ENCODE data around the gene CA9.

The CA9 gene

GRCh38 chr9:35675204-35675603 lies 1.5 kb downstream of the CA9 start:
- H3K4me3 ChIP-seq (ENCODE audit: low read depth, low read length) = peak overlapping the region; percentile 61

DNA sequence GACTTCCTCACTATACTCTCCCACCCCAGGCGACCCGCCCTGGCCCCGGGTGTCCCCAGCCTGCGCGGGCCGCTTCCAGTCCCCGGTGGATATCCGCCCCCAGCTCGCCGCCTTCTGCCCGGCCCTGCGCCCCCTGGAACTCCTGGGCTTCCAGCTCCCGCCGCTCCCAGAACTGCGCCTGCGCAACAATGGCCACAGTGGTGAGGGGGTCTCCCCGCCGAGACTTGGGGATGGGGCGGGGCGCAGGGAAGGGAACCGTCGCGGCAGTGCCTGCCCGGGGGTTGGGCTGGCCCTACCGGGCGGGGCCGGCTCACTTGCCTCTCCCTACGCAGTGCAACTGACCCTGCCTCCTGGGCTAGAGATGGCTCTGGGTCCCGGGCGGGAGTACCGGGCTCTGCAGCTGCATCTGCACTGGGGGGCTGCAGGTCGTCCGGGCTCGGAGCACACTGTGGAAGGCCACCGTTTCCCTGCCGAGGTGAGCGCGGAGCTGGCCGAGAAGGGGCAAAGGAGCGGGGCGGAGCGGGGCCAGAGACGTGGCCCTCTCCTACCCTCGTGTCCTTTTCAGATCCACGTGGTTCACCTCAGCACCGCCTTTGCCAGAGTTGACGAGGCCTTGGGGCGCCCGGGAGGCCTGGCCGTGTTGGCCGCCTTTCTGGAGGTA lies 2.1 kb downstream of the CA9 start:
- peak overlapping the region; percentile 61 for H3K4me3 ChIP-seq (ENCODE audit: low read depth, low read length)

DNA sequence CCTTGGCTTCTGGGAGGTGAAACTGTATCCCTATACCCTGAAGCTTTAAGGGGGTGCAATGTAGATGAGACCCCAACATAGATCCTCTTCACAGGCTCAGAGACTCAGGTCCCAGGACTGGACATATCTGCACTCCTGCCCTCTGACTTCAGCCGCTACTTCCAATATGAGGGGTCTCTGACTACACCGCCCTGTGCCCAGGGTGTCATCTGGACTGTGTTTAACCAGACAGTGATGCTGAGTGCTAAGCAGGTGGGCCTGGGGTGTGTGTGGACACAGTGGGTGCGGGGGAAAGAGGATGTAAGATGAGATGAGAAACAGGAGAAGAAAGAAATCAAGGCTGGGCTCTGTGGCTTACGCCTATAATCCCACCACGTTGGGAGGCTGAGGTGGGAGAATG lies 5.4 kb downstream of the CA9 start:
- no peak overlapping the region for H3K4me3 ChIP-seq (ENCODE audit: low read depth, low read length)

- no peak overlapping the region for H3K4me3 ChIP-seq (ENCODE audit: low read depth, low read length)
Measured at GRCh38 chr9:35679766-35680330, 6.1 kb downstream of the CA9 start.

- no peak overlapping the region for H3K4me3 ChIP-seq (ENCODE audit: low read depth, low read length)
Measured at GRCh38 chr9:35680331-35681105, 6.8 kb downstream of the CA9 start.

DNA sequence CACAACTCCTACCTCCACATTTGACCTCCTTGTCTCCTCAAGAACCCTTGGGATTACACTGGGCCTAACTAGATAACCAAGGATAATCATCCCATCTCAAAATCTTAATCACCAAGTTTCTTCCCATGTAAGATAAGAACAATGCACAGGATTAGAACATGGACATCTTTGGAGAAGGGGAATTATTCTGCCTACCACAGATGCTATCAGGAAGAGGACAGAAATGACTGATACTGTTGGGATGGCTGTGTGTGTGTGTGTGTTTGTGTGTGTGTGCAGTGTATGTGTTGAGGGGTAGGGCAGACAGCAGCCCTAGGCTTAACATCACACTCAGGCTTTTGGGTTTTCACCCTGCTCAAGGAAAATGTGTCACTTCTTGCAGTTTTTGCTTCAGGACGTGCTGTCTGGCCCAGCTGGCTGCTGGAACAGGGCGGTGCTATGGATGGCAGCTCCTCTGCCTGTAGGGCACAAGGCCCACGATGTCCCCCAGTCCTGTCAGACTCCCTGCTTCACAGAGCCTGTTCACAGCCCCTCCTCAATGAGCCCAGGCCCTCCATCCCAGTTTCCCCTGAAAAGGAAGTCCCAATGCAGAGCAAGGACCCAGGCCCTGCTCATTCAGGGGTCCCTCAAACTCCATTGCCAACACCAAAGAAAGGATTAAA lies 7.7 kb downstream of the CA9 start:
- H3K4me3 ChIP-seq (ENCODE audit: low read depth, low read length) = no peak overlapping the region

- H3K4me3 ChIP-seq (ENCODE audit: low read depth, low read length) = no peak overlapping the region
Measured at GRCh38 chr9:35682051-35682450, 8.3 kb downstream of the CA9 start.

- no peak overlapping the region for H3K4me3 ChIP-seq (ENCODE audit: low read depth, low read length)
Measured at GRCh38 chr9:35682520-35683315, 9.0 kb downstream of the CA9 start.

DNA sequence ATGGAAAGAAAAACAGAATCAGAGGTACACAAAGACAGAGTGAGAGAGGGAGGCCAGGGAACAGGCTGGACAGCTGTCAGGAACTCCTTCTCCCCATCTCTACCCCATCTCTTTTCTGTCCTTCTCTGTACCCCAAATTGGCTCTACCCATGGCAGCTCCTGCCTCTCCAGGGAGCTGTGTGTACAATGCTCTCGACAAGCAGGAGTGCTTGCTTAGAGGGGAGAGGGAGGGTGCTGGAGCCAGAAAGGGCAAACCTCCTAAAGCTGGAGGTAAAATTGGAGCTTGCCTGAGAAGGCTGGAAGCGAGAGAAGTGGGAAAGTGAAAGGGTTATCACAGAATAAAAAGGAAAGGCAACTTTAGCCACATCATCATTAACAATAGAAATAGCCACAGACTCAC lies 9.6 kb downstream of the CA9 start:
- H3K4me3 ChIP-seq (ENCODE audit: low read depth, low read length) = no peak overlapping the region

- no peak overlapping the region for H3K4me3 ChIP-seq (ENCODE audit: low read depth, low read length)
Measured at GRCh38 chr9:35684921-35685320, 11.2 kb downstream of the CA9 start.

DNA sequence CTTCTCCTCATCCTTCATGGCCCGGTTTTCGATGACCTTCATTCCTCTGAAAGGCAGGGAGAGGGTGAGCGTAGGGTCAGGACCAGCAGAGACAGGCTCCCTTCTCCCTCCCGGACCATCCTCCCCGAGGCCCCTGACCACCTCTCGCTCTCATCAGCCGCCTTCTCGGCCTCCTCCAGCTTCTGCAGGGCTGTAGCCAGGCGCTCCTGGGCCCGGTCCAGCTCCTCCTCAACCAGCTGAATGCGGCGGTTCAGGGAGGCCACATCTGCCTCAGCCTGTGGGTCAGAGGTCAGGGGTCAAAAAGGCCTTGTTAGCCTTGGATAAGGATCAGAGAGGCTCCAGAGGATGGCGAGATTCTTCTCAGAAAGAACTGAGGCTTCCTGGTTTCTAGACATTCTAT lies 11.8 kb downstream of the CA9 start:
- no peak overlapping the region for H3K4me3 ChIP-seq (ENCODE audit: low read depth, low read length)

DNA sequence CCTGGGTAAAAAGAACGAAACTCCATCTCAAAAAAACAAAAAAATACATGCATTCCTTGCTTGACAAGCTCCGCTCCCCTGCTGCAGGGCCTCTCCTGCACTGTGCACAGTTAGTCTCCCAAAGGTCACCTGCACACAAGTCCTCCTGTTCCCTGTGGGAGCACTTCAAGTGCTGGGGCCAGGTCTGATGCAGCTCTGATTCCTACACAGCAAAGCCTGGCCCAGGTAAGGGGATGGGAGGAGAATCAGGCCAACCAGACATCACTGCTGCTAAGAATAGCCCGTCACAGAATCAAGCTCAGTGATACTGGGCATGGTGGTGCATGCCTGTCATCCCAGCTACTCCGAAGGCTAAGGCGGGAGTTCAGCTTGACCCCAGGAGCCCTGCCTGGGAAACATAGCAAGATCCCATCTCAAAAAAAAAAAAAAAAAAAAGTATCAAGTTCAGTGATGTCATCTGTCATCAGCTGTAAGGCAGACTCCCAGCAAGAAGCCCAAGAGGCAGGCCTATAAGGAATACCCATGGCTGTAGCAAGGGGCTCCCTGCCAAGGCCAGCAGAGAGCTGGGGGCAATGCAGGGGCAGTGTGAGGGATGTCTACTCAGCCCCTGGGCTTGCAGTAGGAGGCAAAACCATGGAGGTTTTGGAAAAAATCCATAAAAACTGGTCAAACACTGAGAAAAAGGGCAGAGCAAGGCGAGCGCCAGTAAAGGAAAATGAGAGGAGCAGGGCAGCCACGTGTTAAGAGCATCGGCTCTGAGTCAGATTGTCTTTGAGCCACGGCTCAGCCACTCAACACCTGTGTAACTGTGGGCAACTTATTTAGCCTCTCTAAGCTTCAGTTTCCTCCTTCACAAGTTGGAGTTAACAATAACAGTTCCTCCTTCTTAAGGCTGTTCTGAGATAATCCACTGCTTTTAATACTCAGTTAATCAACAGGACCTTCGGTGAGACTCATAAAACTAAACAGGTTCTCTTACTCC lies 12.8 kb downstream of the CA9 start:
- H3K4me3 ChIP-seq (ENCODE audit: low read depth, low read length) = no peak overlapping the region

DNA sequence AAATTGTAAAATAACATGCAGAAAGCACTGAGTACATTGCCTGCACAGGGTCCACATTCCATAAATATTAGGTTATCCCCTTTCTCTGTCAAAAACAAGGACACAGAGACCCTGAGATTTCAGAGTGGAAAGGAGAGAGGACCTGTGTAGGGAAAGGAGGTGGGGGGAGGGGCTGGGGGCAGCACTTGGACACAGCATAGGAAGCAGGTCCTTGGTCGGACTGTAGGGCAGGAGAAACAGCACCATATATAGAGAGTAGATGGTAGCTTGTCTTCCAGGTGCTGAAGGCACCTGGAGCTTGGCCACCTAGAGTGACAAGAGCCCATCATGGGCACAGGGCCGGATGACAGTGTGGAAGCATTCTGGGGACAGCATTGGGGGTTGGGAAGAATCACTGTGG lies 13.6 kb downstream of the CA9 start:
- H3K4me3 ChIP-seq (ENCODE audit: low read depth, low read length) = no peak overlapping the region

DNA sequence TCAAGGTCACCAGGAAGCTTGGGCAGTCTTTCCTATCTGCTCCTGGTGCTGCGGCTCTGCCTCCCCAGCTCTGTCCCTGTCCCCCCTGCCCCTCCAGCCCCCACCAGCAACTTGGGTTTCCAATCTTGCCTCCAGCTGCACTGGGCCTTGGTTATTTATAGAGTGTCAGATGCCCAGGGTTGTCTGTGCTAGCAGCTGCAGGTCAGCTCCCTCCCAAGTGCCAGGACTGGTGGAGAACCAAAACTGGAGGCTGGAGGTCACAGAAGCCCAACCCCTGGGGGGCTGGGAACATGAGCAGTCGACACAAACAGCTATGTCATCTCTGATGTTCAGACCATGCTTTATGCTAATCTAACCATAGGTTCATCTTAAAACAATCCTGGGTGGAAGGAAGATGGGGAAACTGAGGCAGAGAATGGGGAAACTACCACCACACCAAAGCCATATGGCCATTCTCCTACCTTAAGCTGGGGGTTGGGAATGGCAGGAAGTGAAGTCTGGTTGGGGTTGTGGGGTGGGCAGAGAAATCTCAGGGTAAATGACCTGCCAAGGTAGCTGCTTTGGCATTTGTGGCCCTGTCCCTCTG lies 14.3 kb downstream of the CA9 start:
- H3K4me3 ChIP-seq (ENCODE audit: low read depth, low read length) = peak overlapping the region; percentile 4

GRCh38 chr9:35688558-35689541 lies 15.1 kb downstream of the CA9 start:
- H3K4me3 ChIP-seq (ENCODE audit: low read depth, low read length) = peak overlapping the region; percentile 89

DNA sequence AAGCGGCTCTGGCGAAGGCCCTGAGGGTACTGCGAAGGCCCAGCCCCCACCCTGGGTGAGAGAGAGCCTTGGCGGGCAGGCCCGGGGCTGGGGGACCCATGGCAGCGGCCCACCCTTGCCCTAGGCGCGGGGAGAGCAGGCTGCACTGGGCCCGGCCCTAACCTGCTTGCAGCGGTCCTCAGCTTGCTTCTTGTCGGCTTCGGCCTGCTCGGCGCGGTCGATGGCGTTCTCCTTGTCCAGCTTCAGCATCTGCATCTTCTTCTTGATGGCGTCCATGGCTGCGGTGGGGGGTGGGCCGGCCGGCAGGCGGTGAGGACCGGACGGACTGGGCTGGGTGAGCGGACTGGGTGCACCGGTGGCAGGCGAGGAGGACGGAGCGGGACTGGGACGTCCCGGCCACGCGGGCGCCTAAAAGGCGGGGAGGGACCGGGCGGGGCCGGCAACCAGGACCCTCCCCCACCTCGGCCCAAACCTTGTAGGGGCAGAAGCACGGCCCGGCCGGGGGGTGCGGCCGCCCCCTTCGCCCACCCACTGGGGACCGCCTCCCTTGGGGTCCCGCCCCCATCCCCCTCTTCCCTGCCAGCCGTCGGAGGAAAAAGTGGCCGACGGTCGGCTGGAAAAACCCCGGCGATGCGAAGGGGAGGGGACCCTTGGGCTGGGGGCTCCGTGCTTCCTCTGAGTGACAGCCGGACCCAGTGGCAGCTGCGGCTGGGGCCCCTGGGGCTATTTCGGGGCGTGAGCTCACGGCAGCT lies 16.0 kb downstream of the CA9 start, which contains the start of gene TPM2:
TPM2 (minus strand) TSS at position 384 of the 752 bp plus-strand sequence; CDS start at position 276, 108 bp downstream.
- H3K4me3 ChIP-seq (ENCODE audit: low read depth, low read length) = peak within 1 kb of the TSS; percentile 89

DNA sequence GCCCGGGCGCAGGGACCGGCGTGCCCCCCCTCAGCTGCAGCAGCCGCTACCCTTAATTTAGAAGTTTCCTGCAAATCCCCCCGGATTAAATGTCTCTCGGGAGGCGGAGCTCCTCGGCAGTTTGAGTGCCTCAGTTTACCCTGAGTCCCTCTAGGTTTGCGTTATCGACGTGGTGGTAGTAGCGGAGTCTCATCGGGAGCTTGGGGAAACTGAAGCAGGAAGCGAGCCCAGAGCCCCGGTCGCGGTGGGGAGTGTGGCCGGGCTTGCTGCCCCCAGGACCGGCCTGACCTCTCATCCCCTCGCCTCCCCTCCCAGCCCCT lies 16.5 kb downstream of the CA9 start:
- peak overlapping the region; percentile 89 for H3K4me3 ChIP-seq (ENCODE audit: low read depth, low read length)

Data from iPS-11a (cell line).